ENCODE results near the gene ZIK1.

ZIK1 gene

GRCh38 chr19:57583521-57584416, at the start of gene ZIK1:
TSS of gene ZIK1 (plus strand) at chr19:57584145. CDS start at chr19:57584357, 212 bp downstream.
- peak; percentile 76 for DNase-seq (ENCODE audit: low read depth in 2 of 2)

DNA sequence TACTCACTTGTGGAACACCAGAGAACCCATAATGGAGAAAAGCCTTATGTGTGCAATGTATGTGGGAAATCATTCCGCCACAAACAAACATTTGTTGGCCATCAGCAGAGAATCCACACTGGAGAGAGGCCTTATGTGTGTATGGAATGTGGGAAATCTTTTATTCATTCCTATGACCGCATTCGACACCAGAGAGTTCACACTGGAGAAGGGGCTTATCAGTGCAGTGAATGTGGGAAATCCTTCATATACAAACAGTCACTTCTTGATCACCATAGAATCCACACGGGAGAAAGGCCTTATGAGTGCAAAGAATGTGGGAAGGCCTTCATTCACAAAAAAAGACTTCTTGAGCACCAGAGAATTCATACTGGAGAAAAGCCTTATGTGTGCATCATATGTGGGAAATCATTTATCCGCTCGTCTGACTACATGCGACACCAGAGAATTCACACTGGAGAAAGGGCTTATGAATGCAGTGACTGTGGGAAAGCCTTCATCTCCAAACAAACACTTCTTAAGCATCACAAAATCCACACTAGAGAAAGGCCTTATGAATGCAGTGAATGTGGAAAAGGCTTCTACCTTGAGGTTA, 45.9 kb upstream of the ZIK1 start:
- DNase-seq (ENCODE audit: low read depth in 2 of 2) = no peak

- no peak for DNase-seq (ENCODE audit: low read depth in 2 of 2)
These were observed 37.4 kb upstream of the ZIK1 start for GRCh38 chr19:57546513-57546912.

DNA sequence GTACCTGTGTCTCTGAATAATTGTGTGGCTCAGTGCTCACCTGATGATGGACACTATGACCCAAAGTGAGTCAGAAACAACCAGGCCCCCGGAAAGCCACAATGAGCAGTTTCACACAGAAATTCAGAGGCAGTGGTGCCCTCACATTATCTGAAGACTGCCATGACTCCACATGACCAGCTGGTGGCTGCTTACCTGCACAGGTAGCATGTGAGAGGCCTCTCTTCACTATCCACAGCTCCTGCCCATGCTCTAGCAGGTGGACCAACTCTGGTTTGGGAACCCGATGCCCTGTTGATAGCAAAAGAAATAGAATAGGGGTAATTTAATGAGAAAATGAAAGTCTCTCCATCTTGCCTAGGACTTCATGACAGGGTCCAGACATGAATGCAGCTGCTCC, 31.5 kb upstream of the ZIK1 start:
- DNase-seq (ENCODE audit: low read depth in 2 of 2) = no peak

GRCh38 chr19:57557659-57558058, 26.3 kb upstream of the ZIK1 start:
- DNase-seq (ENCODE audit: low read depth in 2 of 2) = no peak

DNA sequence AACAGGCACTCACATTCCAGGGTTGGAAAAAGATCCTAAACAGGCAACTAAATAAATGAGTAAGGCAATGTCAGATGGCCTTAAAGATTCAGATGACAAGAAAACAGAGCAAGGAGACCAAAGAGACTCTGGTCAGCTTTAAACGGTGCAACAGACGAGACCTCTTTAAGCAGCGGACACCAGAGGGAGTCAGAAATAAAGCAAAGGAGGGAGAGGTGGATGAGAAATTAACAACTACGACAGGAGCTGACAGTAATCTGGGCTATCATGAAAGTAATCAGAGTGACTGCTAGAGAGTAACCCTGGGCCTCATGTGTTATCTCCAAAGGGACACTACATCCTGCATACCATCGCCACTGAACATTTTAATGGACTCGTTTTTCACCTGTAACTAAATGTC, 25.4 kb upstream of the ZIK1 start:
- DNase-seq (ENCODE audit: low read depth in 2 of 2) = no peak

GRCh38 chr19:57559008-57559403, 24.9 kb upstream of the ZIK1 start:
- no peak for DNase-seq (ENCODE audit: low read depth in 2 of 2)

DNA sequence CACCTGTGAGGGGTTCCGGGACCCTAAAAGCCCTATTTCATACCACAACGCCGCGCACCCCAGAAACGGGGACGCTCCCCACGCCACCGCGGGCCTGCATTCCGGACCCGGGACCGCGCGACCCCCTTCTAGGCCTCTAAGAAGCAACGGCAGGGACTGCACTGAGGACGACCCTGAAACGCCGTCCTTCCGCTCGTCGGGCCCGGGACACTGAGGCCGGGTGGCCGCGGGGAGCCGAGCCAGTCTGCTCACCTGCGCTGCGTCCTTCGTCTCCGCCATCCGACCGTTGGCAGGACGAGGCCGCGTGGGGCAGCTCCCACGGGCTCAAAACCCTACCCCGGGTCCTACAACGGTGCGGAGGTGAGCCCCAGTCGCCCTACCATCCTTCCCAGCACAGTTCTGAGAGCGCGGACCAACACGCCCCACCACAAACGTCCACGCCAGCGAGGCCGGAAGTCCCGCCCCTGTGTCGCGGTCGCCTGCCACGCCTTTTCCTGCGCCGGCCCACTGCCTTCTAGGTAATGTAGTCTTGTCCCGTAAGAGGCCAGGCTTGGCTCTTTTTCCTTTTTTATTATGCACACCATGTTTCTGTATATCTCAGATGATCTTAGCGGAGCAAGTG, 24.4 kb upstream of the ZIK1 start, which contains the start of gene ZNF550:
ZNF550 (minus strand) TSS at position 460 of the 622 bp plus-strand sequence; CDS start at position 279, 181 bp downstream.
- peak; percentile 76 to 77 for DNase-seq (ENCODE audit: low read depth in 2 of 2)

DNA sequence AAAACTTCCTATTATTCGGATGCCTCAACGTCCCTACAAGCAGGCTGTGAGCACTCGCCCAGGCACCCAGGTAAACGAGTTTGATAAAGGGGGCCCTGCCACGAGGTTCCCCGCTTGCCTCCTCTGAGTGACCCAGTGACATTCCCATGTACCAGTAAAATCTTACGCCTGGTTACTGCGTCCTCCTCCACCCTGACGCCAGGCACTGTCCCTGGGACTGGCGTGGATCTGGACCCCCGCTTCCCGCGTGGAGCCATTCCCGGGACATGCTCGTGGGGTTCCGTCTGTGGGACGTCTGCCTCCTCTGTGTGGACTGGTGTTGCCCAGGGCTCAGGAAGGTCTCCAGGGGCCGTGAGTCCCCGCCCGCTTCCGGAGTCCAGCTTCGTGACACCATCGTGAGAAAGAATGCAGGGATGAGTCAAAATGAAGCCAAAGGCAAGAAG, 23.9 kb upstream of the ZIK1 start:
- no peak for DNase-seq (ENCODE audit: low read depth in 2 of 2)

DNA sequence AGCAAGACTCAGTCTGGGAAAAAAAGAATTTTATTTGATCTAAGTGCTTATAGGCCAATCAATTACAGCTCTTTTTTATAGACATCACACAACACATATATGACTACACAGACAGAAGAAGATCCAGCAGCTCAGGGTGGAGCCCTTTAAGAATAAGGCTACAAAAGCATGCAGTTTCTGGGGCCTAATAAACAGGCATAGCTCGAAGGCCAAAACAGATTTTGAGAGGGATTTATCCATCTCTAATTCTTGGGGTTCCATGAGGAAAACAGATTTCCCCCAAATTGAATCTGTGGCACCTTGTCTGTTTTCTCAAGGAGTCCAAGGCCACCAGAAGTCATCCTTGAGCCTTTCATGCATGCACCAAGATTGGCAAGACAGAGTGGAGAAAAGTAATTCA, 20.4 kb upstream of the ZIK1 start:
- no peak for DNase-seq (ENCODE audit: low read depth in 2 of 2)

DNA sequence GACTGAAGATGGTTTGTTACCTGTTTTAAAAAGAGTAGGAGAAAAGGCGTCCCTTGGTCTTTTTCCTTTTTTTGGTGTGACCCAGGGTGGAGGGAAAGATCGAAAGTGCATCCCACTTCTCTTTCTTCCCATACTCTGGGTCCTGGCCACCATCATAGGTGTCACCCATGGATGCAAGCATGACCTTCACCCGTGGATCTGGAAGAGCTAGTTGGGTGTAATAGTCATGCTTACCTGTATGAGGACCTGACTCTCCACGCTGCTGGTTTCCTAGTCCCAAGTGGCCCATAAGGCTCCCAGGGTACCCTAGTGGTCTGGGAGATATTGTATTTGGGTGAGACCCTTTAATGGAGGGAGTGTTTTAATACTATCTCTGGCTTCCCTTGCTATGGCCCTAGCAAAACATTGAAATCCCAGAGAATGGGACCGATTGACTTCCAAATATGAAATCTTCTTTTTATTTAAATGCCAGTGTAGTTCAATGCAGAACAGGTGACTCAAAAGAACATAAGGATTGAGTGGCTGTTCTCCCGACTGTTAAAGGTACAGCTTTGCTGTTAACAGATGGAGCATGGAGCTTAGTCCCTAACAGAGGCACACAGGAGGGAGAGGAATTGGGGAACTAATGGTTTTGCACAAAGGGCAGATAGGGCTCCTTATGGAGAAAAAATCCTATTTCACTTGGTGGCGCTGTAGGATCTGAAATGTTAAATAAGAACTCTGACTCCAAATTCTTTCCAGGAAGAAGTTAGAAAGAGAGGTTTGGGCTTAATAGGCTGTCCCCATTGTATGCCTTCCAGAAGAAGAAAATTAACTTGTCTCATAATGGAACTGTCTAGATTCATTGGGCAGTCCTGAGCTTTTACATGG, 17.3 kb upstream of the ZIK1 start:
- no peak for DNase-seq (ENCODE audit: low read depth in 2 of 2)

GRCh38 chr19:57570707-57571106, 13.2 kb upstream of the ZIK1 start:
- no peak for DNase-seq (ENCODE audit: low read depth in 2 of 2)

DNA sequence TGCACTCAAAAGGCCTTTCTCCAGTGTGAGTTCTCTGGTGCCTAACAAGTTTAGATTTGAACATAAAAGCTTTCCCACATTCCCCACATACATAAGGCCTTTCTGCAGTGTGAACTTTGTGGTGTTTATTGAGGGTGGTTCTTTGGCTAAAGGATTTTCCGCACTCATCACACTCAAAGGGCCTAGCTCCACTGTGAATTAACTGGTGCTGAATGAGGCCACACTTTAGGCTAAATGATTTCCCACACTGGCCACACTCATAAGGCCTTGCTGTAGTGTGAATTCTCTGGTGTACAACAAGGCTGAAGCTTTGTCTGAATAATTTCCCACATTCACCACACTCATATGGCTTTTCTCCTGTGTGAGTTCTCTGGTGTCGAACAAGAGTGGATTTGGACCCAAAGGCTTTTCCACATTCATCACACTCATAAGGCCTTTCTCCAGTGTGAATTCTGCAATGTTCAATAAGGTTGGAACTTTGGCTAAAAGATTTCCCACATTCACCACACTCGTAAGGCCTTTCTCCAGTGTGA, 11.5 kb upstream of the ZIK1 start:
- no peak for DNase-seq (ENCODE audit: low read depth in 2 of 2)

- DNase-seq (ENCODE audit: low read depth in 2 of 2) = no peak
These were observed 7.3 kb upstream of the ZIK1 start for GRCh38 chr19:57576661-57577060.

- DNase-seq (ENCODE audit: low read depth in 2 of 2) = peak; percentile 93 to 94
These were observed 5.3 kb upstream of the ZIK1 start, which contains the start of gene ZNF416 for GRCh38 chr19:57578487-57579205. TSS of gene ZNF416 (minus strand) at chr19:57578911. CDS start at chr19:57578704, 207 bp downstream.

DNA sequence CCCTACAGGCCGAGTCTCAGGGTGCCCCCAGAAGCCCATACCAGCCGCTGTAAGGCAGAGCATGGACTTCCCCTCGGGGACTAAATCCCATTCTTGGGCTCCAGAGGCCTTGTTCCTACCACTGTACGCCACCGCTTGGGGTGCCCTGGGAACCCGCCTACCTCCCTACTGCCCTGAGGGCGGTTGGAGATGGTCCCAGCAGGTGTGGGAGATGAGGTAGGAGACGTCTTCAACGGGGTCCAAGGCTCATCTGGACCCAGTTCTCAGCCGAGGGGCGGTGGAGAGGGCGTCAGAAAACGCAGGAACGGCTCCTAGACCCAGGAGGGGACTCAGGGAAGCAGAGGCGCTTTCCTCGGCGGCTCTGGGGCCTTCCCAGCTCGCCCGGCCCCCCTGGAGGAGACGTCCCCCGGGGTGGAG, 833 bp upstream of the ZIK1 start:
- DNase-seq (ENCODE audit: low read depth in 2 of 2) = no peak

- DNase-seq (ENCODE audit: low read depth in 2 of 2) = no peak
These were observed 3.6 kb downstream of the ZIK1 start for GRCh38 chr19:57587529-57587928.

GRCh38 chr19:57599377-57599760, 15.4 kb downstream of the ZIK1 start:
- no peak for DNase-seq (ENCODE audit: low read depth in 2 of 2)

- peak; percentile 77 to 84 for DNase-seq (ENCODE audit: low read depth in 2 of 2)
These were observed 15.9 kb downstream of the ZIK1 start, which contains the start of gene ZNF530 for GRCh38 chr19:57599761-57600383. TSS of gene ZNF530 (plus strand) at chr19:57599885. CDS start at chr19:57604346, 4,461 bp downstream.

GRCh38 chr19:57606931-57607330, 23.0 kb downstream of the ZIK1 start:
- no peak for DNase-seq (ENCODE audit: low read depth in 2 of 2)
